B cell (primary cell): ENCODE data around the gene C1QBP. TPM values are rescaled to one million over a fixed set of nuclear protein-coding genes. Genes with fewer than 3 reads are reported as not detected.

Experiments
- ATAC-seq: fragments of 200-7000 bp; cut with Tn5 transposase; one replicate; pipeline ENCODE4 v1.10.0; 2021; ENCODE audit warnings: low read depth, mild to moderate bottlenecking, moderate number of reproducible peaks, moderate library complexity
- CTCF ChIA-PET: fragments of 350-600 bp; sonication (Branson Sonifier 250); formaldehyde crosslinking; loops from one replicate; lab custom pipeline; 2021; ENCODE audit warnings: antibody characterized with exemption, inconsistent platforms; lab: Charles Lee
- POLR2A ChIA-PET: fragments of 350-600 bp; sonication (Branson Sonifier 250); formaldehyde crosslinking; loops from one replicate; lab custom pipeline; 2021; ENCODE audit warnings: antibody characterized with exemption; lab: Charles Lee
- DNase-seq: peaks from one replicate; pipeline ENCODE4 v3.0.0; 2013
- H2AFZ ChIP-seq: 2 replicates; pipeline ENCODE4 v1.6.1; 2012; ENCODE audit warnings: mild to moderate bottlenecking, low read depth, low read length; ENCODE audit not compliant: insufficient read depth, poor library complexity, severe bottlenecking
- H3K27ac ChIP-seq, 2 donors: 1 replicate in 1 of 2; 2 replicates in 1 of 2; pipeline ENCODE4 v1.5.1; 2012 to 2013; ENCODE audit warnings: low read length in 2 of 2, mild to moderate bottlenecking in 2 of 2, moderate library complexity in 1 of 2
- H3K27me3 ChIP-seq, 4 experiments: fragments of 200-600 bp in 1 of 4; sonication (generic) in 1 of 4; replicated peaks in 1 of 4; 1 replicate in 2 of 4; 2 replicates in 2 of 4; pipeline versions ENCODE4 v1.6.1 to v1.7.0; 2013 to 2016; ENCODE audit warnings: low read length in 3 of 4, mild to moderate bottlenecking in 2 of 4, mixed read lengths in 1 of 4, moderate library complexity in 1 of 4; ENCODE audit not compliant: insufficient read depth in 4 of 4, control insufficient read depth in 3 of 4; ENCODE audit errors: control extremely low read depth in 1 of 4
- H3K36me3 ChIP-seq, 2 experiments: replicated peaks in 1 of 2; 1 replicate in 1 of 2; 2 replicates in 1 of 2; pipeline versions ENCODE4 v1.6.1 to v1.7.1; 2013; ENCODE audit warnings: low read length in 1 of 2; ENCODE audit not compliant: insufficient read depth in 2 of 2, control insufficient read depth in 1 of 2; ENCODE audit errors: control extremely low read depth in 1 of 2, extremely low read depth in 1 of 2
- H3K4me1 ChIP-seq, 2 donors: fragments of 200-600 bp in 1 of 2; sonication (generic) in 1 of 2; 1 replicate in 1 of 2; 2 replicates in 1 of 2; pipeline versions ENCODE4 v1.5.1 to v1.6.1; 2013 to 2017; ENCODE audit warnings: low read length in 2 of 2; ENCODE audit not compliant: control insufficient read depth in 2 of 2, insufficient read depth in 2 of 2
- H3K4me2 ChIP-seq: replicated peaks from 2 replicates; pipeline ENCODE3; 2012; ENCODE audit warnings: mild to moderate bottlenecking, low read depth, low read length; ENCODE audit not compliant: poor library complexity, severe bottlenecking
- H3K4me3 ChIP-seq, 5 experiments: fragments of 200-600 bp in 1 of 5; sonication (generic) in 1 of 5; 1 replicate in 3 of 5; 2 replicates in 2 of 5; pipeline versions ENCODE4 v1.5.1 to v1.7.0; 2011 to 2016; ENCODE audit warnings: low read length in 4 of 5, mild to moderate bottlenecking in 4 of 5, low read depth in 2 of 5, control low read depth in 1 of 5, moderate library complexity in 1 of 5; ENCODE audit not compliant: insufficient read depth in 1 of 5; ENCODE audit errors: control extremely low read depth in 1 of 5, extremely low read depth in 1 of 5
- H3K79me2 ChIP-seq: fragments of 200-600 bp; sonication (generic); one replicate; pipeline ENCODE4 v1.6.0; 2016; ENCODE audit warnings: low read length; ENCODE audit not compliant: control insufficient read depth, insufficient read depth
- H3K9ac ChIP-seq: fragments of 200-600 bp; sonication (generic); 2 replicates; pipeline ENCODE4 v1.6.1; 2017; ENCODE audit warnings: mild to moderate bottlenecking, low read length, moderate library complexity
- H3K9me3 ChIP-seq, 3 donors: one replicate each; pipeline versions ENCODE4 v1.6.1 to v1.7.1; 2013; ENCODE audit warnings: low read length in 2 of 3; ENCODE audit not compliant: control insufficient read depth in 2 of 3, insufficient read depth in 1 of 3; ENCODE audit errors: control extremely low read depth in 1 of 3
- H4K20me1 ChIP-seq: 2 replicates; pipeline ENCODE4 v1.6.0; 2012; ENCODE audit warnings: mild to moderate bottlenecking, low read length; ENCODE audit not compliant: insufficient read depth, control insufficient read depth, poor library complexity, severe bottlenecking
- H3K27ac Mint-ChIP-seq: one replicate; pipeline ENCODE4 v1.8.0; 2021; ENCODE audit warnings: mixed read lengths
- H3K27me3 Mint-ChIP-seq: one replicate; pipeline ENCODE4 v1.8.0; 2021; ENCODE audit warnings: mixed read lengths
- H3K4me1 Mint-ChIP-seq: one replicate; pipeline ENCODE4 v1.8.0; 2021; ENCODE audit warnings: mixed read lengths
- H3K4me3 Mint-ChIP-seq: one replicate; pipeline ENCODE4 v1.8.0; 2021; ENCODE audit warnings: mixed read lengths
- H3K9me3 Mint-ChIP-seq: one replicate; pipeline ENCODE4 v1.8.0; 2022; ENCODE audit warnings: mixed read lengths; ENCODE audit not compliant: insufficient read depth
- CTCF ChIP-seq: fragments of 200-600 bp; IDR thresholded peaks from one replicate; pipeline ENCODE4 v1.8.0; 2022; ENCODE audit warnings: antibody characterized with exemption, mild to moderate bottlenecking
- EZH2 ChIP-seq: IDR thresholded peaks from 2 replicates; pipeline ENCODE4 v1.6.1; 2012; ENCODE audit warnings: borderline replicate concordance, low read depth, mild to moderate bottlenecking, moderate library complexity, low read length; ENCODE audit not compliant: insufficient read depth, poor library complexity, severe bottlenecking
- WGBS: methylation state at CpG from one replicate; pipeline ENCODE4 v1.1.5; 2013; ENCODE audit warnings: missing lambda C conversion rate; ENCODE audit not compliant: insufficient coverage; 5-methylcytosine and 5-hydroxymethylcytosine counted together
- intact Hi-C: fragments of 100-400 bp; cut with micrococcal nuclease; formaldehyde crosslinking; loops from one replicate; pipeline ENCODE4 v1.10.0; 2022
- polyA minus RNA-seq: library from RNA; depleted of rRNA, polyadenylated mRNA; stranded (reverse); fragments of >200 nt; gene quantifications from 2 replicates; pipeline ENCODE4 v1.2.3, GENCODE V29; 2012
- polyA plus RNA-seq: library from polyadenylated mRNA; depleted of rRNA; stranded (reverse); fragments of >200 nt; gene quantifications from 2 replicates; pipeline ENCODE4 v1.2.3, GENCODE V29; 2012
- total RNA-seq, 2 donors: library from RNA; stranded (reverse); fragments of 120-200 nt in 1 of 2; gene quantifications; 1 replicate in 1 of 2; 2 replicates in 1 of 2; pipeline versions ENCODE4 v1.2.3 to v1.2.4, GENCODE V29; 2013 to 2022

The C1QBP gene, protein sequence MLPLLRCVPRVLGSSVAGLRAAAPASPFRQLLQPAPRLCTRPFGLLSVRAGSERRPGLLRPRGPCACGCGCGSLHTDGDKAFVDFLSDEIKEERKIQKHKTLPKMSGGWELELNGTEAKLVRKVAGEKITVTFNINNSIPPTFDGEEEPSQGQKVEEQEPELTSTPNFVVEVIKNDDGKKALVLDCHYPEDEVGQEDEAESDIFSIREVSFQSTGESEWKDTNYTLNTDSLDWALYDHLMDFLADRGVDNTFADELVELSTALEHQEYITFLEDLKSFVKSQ
- total RNA-seq (60.1 and 62.2 TPM in 2 replicates), polyA plus RNA-seq (41.0 and 60.3 TPM in 2 replicates), polyA minus RNA-seq (71.8 and 112 TPM in 2 replicates)
- total RNA-seq (2013) = 150 TPM

DNA sequence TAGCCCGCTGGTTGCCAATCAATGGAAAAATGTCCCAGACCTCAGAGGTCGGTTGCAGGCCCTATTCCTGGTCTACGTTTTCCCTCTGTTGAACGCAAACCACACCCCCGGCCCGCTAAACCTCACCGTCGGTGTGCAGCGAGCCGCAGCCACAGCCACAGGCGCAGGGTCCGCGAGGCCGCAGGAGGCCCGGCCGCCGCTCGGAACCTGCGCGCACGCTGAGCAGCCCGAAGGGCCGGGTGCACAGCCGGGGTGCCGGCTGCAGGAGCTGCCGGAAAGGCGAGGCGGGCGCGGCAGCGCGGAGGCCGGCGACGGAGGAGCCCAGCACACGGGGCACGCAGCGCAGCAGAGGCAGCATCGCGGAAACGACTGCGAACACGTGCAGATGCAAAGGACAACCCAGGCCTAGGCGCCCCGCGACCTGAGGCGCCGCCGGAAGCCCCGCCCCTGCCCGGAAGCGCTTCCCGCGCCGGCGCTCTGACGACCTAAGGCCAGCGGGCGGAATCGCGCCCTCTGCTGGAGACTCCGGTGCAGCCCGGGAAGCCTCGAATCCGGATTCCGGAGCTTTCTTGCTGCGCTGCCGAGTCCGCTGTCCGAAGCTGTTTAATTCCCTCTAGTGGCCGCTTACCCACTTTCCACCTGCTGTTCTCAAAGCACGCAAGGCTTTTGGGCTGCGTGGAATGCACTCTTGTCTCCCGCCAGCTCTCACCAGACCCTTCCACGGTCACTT is at the start of gene C1QBP:
Gene C1QBP, minus strand, starts transcription at position 440 of the 730 bp plus-strand sequence. Its CDS starts 82 bp downstream, at position 358.
- H3K27ac Mint-ChIP-seq = peak within 1 kb of the TSS; percentile 93
- Histone ChIP-seq H3K4me3 (peak within 1 kb of the TSS; percentile 52 to 74 (median 67)), H3K36me3 (peaks cover 8 to 36% of the 10 kb centered on the region in 2 experiments), H2AFZ (peak within 1 kb of the TSS; percentile 93), H3K9me3 (no peaks in the 10 kb centered on the region), H3K79me2 (peaks cover 45% of the 10 kb centered on the region), H3K4me2 (peak within 1 kb of the TSS; percentile 81), H3K9ac (peak within 1 kb of the TSS; percentile 74), H3K4me1 (peaks cover 14 to 26% of the 10 kb centered on the region in 2 donors), H4K20me1 (peaks cover 8% of the 10 kb centered on the region), H3K27me3 (no peaks in the 10 kb centered on the region), H3K27ac (peak within 1 kb of the TSS; percentile 66 to 81)
- ATAC-seq = peak; percentile 95
- WGBS = under 1% methylated on average over 71 of the region's 75 CpGs
- TF ChIP-seq EZH2 (no peak), CTCF (peak; percentile 99)
- peak within 1 kb of the TSS; percentile 79 for H3K4me3 Mint-ChIP-seq
- DNase-seq = peak; percentile 96
- POLR2A ChIA-PET = interaction anchor here (0.7 to 1.9 kb wide), 4 partner anchors 10 to 218 kb away, joined by 3 to 11 read pairs (median 4); partner anchors contain the start of genes NUP88 and RPAIN
- H3K27me3 Mint-ChIP-seq = no peaks in the 10 kb centered on the region
- H3K9me3 Mint-ChIP-seq = no peaks in the 10 kb centered on the region
- H3K4me1 Mint-ChIP-seq = peaks cover 31% of the 10 kb centered on the region
- intact Hi-C loops = loop anchor here (1.0 kb wide), 5 partner anchors 19 to 248 kb away; partner anchors contain the start of genes DERL2, MIS12, RPAIN and ZNF594
- CTCF ChIA-PET = interaction anchor here (0.6 to 2.5 kb wide), 25 partner anchors 10 to 422 kb away, joined by 3 to 35 read pairs (median 5); partner anchors contain the start of genes DHX33, NUP88, RABEP1 and RPAIN
